HG03045 (cell line): Measurements from ENCODE around the gene MS4A4A.
"Not testable (repeated sequence)": the region's sequence is repeated elsewhere in the genome, so short reads cannot be mapped to it uniquely, and the experiment has no call there.

ENCODE experiments used
- ATAC-seq: cut with Tn5 transposase; IDR thresholded peaks from one replicate; pipeline ENCODE4 v1.9.1; 2021; ENCODE audit warnings: mild to moderate bottlenecking, moderate library complexity; ENCODE audit not compliant: unreplicated experiment

MS4A4A gene

DNA sequence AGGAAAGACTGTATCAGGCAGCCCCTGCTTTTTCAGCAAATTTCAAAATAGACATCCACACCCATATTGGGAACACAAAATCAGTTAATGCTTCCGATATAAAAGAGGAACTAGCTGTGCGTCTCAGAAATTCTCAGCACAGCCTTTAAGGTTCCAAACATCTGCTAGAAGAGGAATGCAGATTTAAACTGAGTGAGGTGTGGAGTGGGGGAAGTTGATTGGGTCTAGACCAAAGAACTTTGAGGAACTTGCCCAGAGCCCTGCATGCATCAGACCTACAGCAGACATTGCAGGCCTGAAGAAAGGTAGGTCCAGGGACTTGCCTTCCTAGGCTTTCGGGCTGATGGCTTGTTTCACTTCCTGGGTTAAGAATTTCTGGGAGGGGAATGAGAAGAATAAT, at the start of gene MS4A4A:
Gene MS4A4A, plus strand, starts transcription at position 255 of the 400 bp plus-strand sequence. Its CDS starts 10 bp downstream, at position 265.
- no peak for ATAC-seq

DNA sequence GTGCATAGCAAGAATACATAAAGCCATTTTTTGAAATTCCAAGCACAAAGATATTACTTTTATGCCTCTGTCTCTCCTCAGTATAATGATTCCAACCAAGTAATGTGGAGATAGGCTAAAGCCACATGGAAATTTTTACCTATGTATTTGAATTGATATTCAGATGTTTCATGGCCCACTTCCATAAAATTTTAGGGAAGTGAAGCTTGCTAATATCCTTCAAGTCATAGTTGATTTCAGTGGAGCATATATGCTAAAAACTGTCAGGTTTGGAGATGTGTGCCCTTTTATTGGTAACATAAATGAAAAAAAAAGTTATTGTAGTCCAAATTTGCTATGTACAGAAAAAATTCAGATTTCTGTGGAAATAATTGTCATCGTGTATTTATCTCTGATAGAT, 49.8 kb upstream of the MS4A4A start:
- no peak for ATAC-seq

DNA sequence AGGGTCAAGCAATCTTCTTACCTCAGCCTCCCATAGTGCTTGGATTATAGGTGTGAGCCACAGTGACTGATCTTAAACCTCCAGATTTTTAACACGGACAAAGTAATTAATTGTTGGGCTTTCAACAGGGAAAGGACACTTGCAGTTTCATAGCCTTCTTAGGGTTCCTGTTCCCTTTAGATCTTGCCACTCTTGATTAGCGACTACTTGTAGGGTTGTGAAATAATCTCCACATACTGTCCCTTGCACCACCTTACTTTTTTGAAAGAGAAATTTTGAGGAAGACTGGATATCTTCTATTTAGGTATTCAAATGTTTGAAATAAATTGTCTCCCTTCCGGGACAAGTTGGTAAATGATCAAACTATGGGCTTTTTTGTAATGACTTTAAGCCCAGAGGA, 45.1 kb upstream of the MS4A4A start:
- no peak for ATAC-seq

DNA sequence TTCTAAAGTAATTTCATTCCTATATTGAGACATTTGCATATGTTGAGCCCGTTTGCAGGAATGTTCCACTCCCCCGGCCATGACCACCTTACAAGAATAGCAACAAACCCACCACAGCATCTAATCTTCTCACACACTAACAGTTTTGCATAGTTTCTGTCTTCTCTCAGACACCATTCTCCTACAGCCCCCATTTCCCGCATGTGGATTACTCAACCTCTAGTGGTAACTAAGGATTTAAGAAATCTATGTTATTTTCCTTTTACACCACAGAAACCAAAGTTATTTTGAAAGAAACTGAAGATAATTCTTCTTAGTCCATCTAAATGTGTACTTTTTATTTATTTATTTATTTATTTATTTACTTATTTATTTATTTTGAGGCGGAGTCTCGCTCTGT, 39.8 kb upstream of the MS4A4A start:
- ATAC-seq = no peak

DNA sequence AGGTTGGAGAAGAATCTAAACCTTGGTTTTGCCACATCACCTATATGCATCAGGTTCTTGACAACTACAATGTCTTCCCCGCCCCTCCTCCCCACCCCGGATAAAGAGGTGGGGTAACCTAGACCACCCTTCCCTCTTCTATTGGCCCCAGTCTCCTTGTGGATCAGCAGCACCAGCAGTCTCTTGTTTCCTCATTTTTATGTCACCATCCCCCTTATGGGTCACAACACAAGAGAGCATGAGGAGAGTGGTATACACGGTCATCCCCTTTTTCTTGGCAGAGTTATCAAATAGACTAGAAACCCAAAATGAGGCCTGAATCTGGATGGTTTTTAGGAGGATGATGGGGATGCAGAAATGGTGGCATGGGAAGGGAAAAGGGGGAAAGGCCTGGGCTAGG, 38.7 kb upstream of the MS4A4A start:
- ATAC-seq = no peak

DNA sequence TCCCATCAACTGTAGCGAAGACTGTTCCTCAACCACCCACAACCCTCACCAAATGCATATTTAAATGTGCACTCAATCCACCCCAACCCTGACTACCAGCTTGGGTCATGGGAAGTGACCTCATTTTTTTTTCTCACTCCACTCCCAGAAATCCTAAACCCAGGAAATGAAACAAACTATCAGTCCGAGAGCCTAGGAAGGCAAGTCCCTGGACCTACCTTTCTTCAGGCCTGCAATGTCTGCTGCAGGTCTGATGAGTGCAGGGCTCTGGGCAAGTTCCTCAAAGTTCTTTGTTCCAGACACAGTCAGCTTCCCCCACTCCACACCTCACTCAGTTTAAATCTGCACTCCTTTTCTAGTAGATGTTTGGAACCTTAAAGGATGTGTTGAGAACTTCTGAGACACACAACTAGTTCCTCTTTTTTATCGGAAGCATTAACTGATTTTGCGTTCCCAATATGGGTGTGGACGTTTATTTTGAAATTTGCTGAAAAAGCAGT, 37.7 kb upstream of the MS4A4A start, which contains the start of gene MS4A4E:
Gene MS4A4E, minus strand, starts transcription at position 398 of the 500 bp plus-strand sequence. CDS start 13,082 bp downstream, outside the sequence.
- no peak for ATAC-seq

DNA sequence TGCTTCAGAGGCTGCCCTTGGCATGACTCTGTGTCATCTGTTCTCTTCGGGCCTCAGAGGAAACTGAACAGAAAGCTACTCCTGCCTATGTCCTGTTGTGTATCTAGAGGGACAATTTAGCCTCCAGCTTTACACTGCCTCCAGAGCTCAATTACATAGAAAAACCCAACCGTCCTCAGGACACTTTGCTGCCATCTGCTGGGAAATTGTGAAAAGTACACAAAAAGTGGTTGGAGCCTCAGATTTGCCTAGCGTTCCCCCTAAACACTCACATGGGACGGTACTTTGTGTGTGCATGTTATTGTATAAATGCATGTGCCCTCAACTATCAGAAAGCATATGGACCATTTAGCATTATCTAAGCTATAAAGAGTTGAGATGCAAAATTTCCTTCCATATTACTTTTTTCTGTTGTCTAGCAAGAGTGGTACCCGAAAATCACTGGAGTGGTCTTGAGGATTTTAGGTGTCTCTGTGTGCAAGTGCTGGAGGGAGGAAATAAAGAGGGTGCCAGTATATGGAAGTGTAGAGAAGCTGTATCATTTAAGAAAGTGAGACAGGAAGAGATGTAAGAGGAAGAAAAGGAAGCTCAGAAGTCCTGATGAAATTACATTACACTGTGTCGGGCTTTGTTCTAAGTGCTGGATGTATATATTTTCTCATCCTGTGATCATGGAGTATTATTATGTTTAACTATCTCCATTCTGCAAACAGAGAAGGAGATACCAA, 28.8 kb upstream of the MS4A4A start:
- no peak for ATAC-seq

DNA sequence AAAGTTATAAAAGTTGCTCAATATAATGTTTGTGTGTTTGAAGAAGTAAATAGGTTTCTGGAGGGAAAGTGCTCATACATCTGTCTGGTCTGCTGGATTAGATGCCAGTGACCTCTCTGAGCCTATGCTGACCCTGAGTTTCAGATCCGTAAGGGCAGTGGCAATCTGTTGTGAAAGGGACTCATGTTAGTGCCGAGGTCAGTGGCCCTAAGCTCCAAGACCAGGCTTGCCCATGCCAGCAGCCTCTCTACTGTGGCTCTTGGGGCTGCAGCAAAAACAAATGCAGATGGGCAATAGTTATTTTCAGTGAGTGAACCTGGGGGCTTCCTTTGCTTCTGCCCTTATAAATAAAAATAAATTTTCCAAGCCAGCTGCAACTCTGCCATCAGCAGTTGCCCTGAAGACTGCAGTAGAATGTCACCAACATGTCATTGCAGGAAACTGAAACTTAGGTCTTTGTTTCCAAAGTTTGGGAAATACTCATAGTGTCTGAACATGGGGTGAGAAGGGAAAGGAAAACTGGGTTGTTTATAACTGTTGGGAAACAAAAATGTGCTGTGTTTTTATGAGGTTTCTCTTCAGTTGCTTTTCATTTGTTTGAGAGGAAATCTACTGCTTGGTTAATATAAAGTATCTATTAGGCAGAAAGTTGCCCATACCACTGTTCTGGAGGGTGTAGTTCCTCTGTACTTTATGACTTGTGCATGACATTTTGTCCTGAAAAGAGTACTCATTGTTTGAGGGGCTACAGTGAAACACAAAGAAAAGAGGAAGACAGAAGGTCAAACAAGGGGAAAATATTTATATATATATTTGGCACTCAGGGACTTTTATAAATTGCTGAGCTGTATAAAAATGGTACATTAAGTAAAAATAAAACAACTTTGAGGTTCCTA, 28.0 kb upstream of the MS4A4A start:
- ATAC-seq = no peak

DNA sequence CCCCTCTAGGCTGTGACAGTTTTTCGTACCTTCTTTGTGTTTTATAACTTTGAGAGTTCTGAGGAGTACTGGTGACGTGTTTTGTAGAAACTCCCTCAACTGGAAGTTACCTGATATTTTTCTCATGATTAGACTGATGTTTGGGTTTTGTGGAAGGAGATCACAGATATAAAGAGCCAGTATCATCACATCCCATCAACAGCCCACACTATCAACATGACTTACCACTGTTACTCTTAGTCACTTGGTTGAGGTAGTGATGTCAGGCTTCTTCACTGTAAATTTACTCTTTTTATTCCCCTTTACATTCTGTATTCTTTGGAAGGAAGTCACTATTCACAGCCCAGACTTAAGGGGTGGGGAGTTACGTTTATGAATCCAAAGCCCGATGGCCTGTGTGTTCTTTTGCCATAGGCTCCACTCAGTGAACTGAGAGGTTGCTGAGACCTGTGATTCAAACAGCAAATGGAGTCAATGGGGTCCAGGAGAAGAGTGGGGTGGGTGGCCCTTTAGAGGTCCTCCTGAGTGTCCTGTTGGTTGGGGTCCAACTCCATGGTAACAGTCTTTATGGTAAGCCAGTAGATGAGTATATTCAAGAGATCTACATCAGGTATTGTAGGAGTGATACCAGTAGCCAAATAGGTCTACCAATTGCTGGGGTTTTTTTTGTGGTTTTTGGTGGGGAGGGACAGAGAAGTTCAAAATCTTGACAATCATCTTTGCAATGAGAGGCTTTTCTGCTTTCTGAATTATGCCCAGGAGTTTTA, 22.3 kb upstream of the MS4A4A start:
- ATAC-seq = no peak

DNA sequence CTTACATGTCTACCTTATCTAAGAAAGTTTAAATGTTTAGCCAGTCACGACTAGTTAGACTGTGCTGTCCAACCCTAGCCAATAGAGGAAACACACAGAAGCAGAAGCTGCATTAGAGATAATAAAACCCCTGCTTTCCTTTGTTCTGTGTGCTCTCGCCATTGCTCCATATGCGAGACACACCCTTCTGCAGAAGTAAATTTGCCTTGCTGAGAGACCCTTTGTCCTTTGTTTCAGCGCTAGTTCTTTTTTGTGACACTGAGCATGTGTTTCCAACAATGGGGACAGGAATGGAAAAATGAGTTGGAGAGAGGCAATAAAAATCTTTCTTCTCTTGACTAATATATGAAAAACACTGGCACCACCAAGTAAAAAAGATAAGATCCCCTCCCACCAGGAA, 19.5 kb upstream of the MS4A4A start:
- no peak for ATAC-seq

DNA sequence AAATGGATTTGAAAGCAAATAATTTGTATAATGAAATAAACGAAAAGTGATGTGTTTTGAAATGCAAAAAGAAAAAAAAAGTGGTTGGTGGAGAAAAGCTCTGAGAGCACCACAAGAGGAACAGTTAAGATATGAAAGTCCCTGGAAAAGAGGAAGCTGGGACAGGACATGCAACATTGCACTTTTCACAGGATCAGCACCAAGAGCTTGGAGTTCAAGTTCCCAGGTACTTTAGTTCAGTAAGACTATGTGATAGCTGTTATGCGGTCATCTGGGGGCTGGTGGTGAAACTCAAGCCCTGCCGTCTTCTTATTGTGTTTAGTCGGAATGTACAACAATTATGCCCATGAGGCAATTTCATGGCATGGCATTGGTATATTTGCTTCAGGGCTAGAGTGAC, 17.1 kb upstream of the MS4A4A start:
- no peak for ATAC-seq

DNA sequence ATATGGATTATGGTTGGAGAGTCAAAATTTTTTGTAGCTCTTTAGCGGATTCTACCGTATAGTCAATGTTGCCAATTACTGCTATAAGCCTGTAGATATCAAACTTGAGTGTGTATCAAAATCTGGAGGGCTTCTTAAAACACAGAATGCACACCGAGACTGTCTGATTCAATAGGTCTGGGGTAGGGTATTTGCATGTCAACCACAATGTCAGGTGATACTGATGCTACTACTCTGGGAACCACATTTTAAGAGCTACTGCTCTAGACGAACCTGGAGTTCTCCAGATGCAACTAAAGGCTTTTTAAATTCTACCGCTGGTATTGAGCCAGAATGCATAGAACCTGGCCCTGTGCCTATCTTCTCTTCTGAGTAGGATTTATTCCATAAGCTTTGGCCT, 15.8 kb upstream of the MS4A4A start:
- ATAC-seq = no peak

DNA sequence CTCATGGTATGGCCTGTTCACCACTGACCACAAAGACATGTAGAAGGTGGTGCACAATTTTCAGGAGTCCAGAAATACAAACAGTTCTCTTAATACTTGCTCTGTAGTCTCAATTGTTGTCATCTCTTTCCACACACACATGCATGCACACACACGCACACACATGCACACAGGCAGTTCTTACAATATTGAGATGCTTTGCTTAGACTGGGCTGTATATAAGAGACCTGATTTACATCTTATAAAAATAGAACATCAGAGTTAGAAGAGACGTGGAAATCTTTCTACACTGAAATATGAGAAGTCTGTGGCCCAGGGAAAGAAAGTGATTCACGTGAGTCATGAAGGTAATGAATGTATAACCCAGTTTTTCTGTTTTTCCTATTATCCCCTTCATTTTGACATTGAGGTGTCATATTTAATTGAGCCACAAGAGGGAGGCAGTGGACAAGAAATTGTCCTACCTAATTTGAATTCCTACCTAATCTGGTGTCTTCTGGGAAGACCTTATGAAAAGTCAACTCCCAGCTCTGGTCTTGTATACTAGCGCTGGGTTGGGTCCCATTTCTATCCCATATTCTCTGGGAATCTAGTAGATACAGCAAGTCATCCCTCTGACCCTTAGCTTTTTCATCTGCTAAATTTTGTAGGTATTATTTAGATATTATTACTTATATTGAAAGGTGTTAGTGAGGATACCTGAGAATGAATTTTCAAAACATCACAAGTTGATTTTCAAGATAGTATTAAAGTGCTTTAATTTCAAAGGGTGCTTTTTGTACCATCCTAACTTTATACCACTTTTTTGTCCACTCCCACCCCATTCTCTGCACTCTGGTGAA, 14.9 kb upstream of the MS4A4A start:
- no peak for ATAC-seq

DNA sequence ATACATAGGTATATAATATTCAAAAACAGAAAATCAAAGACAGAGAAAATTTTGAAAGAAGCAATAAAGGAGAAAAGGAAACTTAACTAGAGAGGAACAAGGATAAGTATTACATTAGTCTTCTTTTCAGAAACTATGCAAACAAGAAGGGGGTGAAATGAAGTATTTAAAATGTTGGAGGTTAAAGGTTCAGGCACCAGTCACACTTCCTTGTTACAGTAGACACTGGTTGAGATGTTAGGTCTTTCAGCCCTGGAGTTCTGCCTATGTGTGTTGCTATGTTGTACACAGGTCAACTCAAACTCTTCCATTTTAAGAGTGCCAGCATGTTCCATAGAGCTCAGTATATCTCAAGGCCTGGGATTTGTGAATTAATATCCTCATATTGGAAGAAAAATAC, 6.0 kb upstream of the MS4A4A start:
- no peak for ATAC-seq

DNA sequence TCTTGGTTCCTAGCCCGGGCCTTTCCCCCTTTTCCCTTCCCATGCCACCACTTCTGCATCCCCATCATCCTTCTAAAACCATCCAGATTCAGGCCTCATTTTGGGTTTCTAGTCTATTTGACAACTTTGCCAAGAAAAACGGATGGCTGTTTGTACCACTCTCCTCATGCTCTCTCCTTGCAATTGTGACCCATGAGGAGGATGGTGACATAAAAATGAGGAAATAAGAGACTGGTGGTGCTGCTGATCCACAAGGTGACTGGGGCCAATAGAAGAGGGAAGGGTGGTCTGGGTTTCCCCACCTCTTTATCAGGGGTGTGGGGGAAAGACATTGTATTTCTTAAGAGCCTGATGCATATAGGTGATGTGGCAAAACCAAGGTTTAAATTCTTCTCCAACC, 1.0 kb downstream of the MS4A4A start:
- ATAC-seq = no peak

DNA sequence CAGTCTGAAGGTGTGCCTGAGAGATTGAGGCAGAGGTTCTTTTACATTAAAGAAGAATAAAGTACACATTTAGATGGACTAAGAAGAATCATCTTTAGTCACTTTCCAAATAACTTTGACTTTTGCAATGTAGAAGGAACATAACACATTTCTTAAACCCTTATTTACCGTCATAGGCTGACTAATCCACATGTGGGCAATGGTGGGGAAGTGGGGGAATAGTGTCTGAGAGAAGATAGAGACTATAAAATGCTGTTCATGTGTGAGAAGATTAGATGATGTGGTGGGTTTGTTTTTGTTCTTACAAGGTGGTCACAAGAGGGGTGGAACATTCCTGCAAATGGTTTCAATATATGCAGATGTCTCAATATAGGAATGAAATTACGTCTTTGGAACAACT, 1.8 kb downstream of the MS4A4A start:
- no peak for ATAC-seq

DNA sequence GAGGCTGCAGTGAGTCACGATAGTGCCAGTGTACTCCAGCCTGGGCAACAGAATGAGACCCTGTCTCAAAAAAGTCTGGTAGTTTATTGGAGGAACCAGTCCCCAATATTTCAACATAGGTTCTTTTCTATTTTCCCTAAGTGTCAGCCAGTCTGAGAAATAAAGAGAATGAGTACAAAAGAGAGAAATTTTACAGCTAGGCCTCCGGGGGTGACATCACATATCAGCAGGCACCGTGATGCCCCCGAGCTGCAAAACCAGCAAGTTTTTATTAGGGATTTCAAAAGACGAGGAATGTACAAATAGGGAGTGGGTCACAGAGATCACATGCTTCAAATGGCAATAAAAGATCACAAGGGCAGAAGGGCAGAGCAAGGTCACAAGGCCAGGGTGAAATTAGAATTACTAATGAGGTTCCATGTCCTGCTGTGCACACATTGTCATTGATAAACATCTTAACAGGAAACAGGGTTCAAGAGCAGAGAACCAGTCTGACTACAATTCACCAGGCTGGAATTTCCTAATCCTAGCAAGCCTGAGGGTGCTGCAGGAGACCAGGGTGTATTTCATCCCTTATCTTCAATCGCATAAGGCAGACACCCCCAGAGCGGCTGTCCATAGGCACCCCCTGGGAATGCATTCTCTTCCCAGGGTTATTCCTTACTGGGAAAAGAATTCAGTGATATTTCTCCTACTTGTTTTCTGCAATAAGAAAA, 5.1 kb downstream of the MS4A4A start:
- not testable (repeated sequence) for ATAC-seq

DNA sequence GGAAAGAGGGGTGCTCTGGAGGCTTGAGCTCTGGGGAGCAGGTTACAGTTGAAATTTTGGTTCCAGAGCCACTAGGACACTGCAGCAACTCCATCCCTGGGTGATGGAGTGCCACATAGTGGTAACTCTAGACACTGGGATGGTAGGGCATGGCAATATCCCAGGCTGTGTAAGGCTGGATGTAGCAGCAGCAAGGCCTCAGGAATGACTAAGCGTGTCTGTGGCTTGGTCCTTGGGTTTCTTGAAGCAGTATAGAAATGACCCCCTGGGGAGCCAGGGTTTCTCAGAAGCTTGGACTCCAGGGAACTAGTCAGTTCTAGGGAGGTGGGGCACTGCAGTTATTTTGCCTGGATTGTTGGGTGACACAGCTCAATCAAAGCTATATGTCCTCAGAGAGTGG, 8.1 kb downstream of the MS4A4A start:
- no peak for ATAC-seq

DNA sequence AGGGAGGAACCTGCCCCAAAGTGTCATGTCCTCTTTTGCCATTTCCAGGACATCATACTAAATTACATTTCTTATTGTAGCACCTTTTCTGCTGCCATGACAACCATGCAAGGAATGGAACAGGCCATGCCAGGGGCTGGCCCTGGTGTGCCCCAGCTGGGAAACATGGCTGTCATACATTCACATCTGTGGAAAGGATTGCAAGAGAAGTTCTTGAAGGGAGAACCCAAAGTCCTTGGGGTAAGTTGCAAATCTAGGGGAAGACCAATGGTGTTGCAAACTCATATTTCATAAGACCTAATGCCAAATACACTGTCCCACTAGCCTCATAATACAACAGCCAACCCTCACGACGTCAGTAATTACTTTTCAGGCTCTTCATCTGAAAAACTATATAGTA, 11.7 kb downstream of the MS4A4A start:
- ATAC-seq = no peak

DNA sequence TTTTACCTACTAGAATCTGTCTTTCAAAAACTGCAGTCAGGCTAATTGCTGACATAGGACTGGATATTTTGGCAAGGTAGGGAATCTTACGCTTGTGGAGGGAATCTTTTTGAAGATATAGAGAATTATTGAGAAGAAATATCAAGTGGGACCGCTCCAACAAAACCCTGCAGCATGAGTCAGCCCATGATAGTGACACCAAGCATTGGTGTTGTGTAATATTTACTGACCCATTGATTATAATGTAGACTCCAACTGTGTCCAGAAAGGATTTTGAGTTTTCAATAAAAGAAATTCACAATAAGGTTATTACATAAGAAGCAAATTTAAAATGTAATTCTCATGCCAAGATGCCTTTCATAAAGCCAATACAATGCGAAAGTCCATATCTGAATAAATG, 20.7 kb downstream of the MS4A4A start:
- ATAC-seq = no peak
